ENCODE measurements around the gene GBP5.
"Not testable (repeated sequence)": the region's sequence is repeated elsewhere in the genome, so short reads cannot be mapped to it uniquely, and the experiment has no call there.

The GBP5 gene, protein sequence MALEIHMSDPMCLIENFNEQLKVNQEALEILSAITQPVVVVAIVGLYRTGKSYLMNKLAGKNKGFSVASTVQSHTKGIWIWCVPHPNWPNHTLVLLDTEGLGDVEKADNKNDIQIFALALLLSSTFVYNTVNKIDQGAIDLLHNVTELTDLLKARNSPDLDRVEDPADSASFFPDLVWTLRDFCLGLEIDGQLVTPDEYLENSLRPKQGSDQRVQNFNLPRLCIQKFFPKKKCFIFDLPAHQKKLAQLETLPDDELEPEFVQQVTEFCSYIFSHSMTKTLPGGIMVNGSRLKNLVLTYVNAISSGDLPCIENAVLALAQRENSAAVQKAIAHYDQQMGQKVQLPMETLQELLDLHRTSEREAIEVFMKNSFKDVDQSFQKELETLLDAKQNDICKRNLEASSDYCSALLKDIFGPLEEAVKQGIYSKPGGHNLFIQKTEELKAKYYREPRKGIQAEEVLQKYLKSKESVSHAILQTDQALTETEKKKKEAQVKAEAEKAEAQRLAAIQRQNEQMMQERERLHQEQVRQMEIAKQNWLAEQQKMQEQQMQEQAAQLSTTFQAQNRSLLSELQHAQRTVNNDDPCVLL

DNA sequence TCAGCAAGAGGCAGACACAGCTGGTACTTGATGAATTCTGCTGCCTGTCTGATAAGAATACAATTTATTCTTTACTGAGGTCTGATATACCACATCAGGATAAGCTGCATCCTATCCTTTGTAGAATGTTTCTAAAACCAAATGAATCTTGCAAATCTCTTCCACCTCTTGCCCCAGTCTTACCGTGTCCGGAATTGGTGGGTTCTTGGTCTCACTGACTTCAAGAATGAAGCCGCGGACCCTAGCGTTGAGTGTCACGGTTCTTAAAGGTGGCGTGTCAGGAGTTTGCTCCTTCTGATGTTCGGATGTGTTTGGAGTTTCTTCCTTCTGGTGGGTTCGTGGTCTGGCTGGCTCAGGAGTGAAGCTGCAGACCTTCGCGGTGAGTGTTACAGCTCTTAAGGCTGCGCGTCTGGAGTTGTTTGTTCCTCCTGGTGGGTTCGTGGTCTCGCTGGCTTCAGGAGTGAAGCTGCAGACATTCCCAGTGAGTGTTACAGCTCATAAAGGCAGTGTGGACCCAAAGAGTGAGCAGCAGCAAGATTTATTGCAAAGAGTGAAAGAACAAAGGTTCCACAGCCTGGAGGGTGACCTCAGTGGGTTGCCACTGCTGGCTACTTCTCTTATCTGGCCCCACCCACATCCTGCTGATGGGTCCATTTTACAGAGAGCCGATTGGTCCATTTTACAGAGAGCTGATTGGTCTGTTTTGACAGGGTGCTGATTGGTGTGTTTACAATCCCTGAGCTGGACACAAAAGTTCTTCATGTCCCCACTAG, at the start of gene GBP5:
Gene GBP5 (minus strand): TSS at position 592 of the 773 bp plus-strand sequence. CDS start 3,305 bp downstream, outside the sequence.
- DNase-seq = not testable (repeated sequence)

DNA sequence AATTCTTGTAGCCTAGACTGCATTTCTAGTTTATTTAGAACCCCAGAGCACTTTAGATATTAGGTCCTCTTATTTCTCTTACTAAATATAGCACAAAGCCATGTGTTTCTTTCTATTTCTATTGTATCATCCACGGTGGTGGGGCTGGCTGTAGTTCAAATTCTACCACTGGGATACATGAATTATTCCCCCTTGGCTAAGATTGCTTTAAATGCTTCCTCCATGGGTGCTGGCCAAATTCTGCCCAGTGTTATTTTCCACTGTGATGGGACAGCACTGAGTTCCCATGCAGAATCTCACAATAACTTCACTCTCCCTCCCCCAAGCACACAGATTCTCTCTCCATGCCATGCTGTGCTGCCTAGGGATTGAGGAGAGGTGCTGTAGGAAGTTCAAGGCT, 49.7 kb upstream of the GBP5 start:
- no peak for DNase-seq

DNA sequence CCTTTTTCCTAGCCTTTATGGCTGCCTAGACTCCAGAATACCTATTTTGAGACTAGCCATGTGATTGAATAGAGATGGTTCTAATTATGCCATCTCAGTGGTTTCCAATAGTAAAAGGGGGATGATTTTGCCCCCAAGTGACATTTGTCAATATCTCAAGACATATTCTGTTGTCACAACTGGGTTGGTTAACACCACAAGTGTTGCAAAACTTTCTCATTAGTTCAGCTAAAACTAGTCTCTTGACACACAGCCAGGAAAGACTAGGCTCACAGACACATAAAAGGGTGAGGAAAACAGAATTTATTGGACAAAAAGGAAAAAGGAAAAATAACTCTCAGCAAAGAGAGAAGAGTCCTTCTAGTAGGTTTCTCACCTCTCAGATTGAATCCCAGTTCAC, 39.9 kb upstream of the GBP5 start:
- DNase-seq = no peak

DNA sequence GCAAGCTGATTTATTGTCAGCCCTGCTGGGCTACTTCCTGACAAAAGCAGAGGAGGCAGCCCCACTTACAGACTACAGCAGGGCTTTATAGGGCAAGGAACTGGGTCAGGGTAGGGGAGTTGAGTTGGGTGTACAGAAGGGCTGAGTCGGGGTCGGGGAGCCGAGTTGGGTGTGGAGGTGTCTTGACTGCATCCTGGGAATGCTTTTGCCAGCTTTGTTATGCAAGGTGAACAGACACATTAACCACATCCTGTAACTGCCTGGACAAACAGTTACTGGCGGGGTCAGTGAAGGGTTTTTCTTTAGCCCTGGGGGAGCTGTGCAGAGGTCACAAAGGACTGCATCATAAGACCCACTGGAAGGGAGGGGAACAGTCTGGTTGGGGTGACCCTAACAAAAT, 39.1 kb upstream of the GBP5 start:
- DNase-seq = no peak

DNA sequence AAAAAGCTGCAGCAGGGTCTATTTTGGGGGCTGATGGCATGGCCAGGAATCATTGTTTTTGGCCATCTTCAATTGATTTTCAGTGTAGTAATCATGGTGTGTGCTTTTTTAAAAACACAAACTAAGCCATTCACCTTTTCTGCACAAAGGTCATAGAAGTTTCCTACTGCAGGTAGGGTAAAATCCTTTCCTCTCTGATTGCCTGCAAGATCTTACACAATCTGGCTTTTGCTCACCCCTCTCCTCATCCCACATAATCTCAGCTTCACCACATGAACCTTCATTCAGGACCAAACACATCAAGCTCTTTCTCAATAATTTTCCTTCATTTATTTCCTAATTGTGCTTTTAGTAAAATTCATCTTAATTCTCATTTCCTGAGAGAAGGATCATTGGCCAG, 38.3 kb upstream of the GBP5 start:
- DNase-seq = no peak

DNA sequence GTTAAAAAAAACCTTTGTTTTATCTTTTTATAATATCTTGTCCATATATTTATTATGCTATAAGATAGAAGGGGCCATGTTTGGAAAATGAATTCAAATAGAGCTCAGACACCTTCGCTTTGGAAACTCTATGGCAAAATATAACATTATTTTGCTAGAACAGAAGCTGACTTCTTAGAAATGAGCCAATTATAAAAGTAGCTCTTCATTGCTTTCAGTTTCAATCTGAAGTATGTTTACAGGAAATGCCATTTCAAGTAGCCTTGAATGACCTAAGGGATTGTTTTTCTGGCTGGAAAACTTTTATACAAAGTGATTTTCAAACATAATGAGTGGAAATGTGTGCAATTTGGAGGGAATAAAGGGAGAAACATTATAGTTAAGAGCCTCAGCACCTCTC, 37.8 kb upstream of the GBP5 start:
- no peak for DNase-seq

DNA sequence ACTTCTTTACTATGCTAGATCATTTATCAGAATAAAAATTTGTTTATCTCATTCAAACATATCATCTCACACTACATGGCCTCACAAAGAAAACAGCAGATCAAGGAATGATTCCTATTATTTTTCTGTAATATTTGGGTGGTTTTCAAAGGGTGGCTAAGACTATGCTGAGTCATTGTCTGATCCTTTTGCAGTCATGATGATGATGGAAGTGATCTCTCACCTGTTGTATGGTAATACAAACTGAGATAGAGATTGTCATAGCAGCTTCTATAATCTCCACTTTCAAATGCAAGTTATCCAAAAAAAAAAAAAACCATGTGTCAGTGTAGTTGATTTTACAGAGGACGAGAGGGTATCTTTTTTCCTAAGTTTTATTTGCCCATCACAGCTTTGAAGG, 37.2 kb upstream of the GBP5 start:
- no peak for DNase-seq

DNA sequence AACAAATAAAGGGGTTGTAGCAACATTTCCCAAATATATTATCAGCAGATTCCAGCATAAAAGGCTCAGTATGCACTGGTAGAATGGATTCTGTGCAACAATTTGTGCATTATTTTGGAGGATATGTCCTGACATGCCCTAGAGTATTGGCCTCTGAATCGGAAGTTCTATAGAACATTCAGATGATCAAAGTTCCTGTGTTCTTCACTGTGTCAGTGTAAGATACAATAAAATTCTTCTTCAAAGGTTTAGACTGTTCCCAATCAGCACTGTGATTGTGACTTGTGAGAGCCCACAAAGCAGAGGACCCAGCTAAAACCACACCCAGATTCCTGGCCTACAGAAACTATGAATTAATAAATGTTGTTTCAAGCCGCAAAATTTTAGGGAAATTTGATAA, 33.6 kb upstream of the GBP5 start:
- no peak for DNase-seq

DNA sequence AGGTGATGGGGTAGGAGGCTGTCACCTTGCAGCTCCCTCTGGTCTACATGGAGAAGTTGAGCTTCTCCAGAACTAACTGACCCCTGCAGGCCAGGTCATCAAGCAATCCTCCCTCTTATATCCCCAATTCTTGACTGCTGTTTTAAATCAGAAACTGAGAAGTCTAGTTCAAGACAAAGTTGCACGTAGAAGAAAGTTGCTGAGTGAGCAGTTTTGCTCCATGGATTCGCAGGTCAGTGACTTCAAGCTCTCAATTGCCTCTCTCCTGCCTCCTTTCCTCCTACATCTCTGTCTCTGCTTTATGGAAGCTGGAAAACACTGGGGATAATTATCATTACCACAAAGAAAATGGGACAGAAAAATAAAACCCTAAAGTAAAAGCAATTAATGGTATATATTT, 32.8 kb upstream of the GBP5 start:
- DNase-seq = no peak

DNA sequence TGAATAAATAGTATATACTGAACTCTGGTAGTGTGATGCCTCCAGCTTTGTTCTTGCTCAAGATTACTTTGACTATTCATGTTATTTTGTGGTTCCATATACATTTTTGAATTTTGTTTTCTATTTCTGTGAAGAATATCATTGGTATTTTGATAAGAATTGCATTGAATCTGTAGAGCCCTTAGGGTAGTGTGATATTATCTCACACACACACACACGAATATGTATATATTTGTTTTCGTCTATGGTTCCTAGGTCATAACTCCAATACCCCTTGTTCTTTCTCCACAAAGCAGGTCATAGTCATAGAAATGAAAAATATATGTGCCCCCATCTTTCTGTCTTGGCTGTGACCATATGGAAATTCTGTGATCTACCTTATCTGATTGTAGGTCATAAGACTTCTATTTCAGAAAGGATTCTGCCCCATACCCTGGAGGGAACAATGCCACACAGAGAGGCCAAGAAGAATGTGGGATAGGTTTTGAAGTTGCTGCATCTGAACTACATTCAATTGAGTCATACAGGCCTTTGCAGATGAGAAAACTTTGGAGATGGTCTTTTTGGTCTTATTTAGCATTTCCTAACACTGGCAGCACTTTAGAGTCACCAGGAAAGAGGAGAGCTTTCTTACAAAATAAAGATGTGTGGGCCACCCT, 32.0 kb upstream of the GBP5 start:
- no peak for DNase-seq

DNA sequence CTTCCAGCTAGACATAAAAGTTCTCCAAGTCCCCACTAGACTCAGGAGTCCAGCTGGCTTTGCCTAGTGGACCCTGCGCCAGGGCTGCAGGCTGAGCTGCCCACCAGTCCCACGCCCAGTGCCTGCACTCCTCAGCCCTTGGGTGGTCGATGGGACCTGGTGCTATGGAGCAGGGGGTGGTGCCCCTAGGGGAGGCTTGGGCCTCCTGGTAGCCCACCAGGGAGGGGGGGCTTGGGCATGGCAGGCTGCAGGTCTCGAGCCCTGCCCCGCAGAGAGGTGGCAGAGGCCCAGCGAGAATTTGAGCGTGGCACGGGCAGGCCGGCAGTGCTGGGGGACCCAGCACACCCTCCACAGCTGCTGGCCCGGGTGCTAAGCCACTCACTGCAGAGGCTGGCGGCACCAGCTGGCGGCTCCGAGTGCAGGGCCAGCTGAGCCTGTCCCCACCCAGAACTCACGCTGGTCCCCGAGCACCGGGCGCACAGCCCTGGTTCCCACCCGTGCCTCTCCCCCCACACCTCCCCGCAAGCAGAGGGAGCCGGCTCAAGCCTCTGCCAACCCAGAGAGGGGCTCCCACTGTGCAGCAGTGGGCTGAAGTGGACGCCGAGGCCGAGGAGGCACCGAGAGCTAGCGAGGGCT, 30.2 kb upstream of the GBP5 start:
- DNase-seq = no peak

DNA sequence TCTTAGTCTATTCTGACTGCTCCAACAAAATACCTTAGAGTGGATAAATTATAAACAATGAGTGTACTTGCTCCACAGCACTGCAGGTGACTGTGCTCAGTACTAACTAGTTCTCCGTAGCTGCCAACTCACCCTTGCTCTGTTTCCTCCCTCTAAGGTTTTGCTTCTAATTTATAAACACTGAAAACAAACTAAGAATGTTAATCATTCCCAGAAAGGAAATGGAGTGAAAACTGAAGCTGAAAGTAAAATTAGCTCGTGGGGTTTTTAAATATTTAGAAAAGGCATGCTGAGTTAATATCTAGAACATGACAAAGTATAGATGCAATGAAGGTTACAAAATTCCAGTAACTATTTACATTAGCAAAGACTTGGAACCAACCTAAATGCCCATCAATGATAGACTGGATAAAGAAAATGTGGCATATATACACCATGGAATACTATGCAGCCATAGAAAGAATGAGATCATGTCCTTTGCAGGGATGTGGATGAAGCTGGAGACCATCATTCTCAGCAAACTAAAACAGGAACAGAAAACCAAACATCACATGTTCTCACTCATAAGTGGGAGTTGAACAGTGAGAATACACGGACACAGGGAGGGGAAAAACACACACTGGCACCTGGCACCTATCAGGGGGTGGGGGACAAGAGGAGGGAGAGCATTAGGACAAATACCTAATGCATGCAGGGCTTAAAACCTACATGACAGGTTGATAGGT, 27.2 kb upstream of the GBP5 start:
- DNase-seq = not testable (repeated sequence)

DNA sequence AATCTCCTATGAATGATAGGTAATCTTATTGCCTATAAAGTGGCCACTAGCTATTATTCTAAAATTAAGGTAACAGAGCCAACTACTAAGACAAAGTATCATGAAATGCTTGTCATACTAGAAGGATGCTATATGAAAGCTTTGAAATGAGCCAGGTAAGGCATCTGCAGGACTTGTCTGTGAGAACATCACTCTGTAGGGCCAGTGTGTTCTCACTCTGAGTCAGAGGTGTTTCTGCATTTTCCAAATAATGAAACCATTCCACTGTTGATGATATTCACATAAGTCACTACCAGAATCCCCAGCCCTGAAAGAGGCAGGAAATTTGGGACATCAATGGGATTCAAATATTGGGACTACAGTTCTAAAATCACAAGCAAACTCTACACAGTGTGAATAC, 25.8 kb upstream of the GBP5 start:
- no peak for DNase-seq

DNA sequence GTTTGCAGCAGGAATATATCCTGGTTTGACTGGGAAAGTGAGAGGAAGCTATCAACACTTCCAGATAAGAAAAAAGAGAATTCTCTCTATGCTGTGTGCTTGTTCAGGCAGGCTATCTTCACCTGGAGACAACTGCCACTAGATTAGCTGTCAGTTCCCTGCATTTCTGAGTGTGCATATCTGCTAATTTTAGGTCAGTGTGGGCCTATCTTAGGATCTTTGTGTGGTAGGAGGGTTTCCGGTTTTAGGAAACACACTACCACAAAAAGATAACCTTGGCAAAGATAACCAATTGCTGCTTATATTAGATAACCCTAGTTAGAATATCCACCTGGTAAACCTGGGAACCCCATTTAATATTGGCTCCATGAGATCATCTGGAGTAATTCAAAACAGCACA, 22.5 kb upstream of the GBP5 start:
- no peak for DNase-seq

DNA sequence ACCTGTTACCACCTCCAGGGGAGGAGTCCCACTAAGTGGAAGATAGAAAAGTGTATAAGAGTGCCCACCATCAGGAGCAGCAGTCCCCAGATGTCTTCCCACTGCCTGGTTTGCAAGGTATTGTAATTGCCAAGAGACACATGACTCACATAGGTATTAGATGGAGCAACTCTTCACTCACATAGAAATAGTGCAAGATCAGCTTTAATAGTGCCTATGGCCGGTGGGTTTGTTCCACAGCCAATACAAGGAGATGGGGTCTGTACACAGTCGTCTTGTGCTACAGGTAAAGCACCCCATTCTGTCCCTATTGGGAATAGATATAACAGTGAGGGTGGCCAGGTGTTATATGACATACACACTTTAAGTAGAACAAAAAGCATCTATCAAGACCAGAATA, 18.6 kb upstream of the GBP5 start:
- no peak for DNase-seq

DNA sequence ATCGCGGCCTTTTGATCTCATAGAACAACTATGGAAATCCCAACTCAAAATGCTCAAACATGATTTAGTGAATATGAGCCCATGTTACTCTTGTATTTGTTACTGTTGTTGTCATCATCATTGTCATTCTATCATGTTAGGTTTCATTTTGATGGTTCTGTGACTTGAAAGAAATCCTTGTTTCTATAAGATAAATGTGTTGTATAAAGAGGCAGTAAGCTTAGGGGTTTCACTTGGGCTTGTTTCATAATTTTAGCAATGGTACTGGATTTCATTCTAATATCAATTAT, 15.3 kb upstream of the GBP5 start:
- no peak for DNase-seq

DNA sequence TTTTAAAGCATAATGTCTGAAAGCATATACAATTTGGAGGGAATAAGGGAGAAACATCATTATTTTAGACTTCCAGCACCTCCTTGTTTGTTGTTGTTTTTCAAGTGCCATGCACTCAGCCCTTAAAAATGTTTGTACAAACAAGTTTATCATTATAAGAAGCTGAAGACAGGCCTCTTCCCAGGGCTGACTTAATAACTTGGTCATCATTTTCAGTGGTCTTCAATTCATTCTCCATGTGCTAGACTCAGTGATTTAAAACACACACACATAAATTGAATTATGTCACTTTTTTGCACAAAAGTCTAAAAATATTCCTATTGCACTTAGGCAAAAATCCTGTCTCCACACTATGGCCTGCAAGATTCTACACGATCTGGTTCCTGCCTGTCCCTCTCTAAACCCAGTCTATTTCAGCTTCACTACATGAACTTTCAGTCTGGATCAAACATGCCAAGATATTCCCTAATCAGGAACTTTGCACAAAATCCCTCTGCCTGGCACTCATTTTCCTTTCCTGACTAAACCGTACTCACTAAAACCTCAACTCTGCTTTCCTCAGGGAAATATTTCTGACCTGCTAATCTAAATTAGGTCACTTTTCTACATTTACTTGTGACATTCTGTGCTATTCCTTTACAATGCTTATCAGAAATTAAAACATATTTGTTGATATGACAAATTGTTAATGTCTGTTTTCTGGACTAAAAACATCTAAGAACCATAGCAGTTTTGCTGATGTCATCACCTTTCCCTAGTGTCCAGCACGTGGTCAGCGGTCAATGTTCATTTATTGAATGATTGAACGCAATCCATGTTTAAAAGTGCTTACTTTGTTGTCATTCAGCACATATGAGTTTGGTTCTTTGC, 14.8 kb upstream of the GBP5 start:
- DNase-seq = no peak

DNA sequence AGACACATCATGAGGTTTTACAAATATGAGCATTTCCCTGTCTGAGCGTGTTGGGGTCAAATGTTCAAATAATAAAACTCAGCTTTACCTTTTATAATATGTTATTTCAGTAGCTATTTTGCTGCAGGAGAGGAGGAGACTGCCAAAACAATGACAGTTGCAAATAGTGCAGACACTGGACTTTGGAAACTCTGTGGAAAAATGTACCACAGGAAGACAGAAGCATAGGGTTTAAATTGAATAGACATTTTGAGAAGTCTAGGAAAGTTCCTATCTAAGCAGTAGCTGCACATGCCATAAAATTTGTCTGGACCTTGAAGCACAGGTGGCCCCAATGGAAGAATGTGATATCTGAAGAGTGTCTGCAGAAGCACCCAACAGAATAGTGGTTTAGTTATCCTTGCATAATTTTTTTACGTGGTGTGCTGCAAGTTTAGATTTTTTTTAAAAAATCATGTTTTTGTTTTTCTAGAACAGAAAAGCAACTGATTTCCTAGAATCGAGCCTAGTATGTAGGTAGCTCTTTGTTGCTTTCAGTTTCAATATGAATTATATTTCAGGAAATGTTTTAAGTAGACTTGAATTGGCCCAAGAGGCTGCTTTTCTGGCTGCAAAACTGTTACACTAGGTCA, 14.0 kb upstream of the GBP5 start:
- DNase-seq = no peak

DNA sequence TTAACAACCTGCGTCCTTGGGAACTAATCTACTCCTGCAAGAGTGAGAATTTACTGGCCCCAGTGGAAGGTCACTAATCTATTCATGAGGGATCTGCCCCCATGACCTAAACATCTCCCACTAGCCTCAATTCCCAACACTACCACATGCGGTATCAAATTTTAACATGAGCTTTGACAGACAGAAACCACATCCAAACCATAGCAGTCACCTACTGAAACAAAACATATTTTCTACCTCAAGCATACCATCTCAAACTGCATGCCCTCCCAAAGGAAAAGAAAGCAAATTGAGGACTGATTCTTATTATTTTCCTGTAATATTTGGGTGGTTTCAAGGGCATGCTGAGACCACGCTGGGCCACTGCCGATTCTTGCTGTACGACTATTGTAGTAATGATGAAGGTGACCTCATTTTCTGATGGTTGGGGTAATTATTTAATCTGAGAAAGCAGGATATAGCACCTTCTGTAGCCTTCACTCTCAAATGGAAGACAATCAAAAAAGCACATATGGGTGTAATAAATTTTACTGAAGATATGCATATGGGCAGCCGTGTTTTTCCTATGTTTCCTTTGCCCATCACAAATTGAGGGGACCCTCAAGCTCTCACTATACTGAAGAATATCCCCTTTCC, 13.2 kb upstream of the GBP5 start:
- DNase-seq = no peak

DNA sequence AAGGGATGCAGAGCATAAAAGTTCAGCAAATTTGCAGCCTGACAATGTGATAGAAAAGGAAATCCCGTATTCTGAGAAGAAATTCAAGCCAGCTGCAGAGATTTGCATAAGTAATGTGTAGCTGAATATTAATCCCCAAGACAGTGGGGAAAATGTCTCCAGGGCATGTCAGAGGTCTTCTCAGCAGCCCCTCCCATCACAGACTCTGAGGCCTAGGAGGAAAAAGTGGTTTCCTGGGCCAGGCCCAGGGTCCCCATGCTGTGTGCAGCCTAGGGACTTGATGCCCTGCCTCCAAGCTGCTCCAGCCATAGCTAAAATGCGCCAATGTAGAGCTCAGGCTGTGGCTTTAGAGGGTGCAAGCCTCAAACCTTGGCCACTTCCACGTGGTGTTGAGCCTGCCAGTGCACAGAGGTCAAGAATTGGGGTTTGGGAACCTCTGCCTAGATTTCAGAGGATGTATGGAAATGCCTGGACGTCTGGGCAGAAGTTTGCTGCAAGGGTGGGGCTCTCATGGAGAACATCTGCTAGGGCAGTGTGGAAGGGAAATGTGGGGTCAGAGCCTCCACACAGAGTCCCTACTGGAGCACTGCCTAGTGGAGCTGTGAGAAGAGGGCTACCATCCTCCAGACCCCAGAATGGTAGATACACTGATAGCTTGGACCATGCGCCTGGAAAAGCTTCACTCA, 11.6 kb upstream of the GBP5 start:
- not testable (repeated sequence) for DNase-seq
